NCI-H2171 (cell line): ENCODE measurements around the gene C8A.

Experiments used
- DNase-seq: peaks from one replicate; lab custom pipeline; 2025; lab: John Stamatoyannopoulos, UW

Gene C8A

DNA sequence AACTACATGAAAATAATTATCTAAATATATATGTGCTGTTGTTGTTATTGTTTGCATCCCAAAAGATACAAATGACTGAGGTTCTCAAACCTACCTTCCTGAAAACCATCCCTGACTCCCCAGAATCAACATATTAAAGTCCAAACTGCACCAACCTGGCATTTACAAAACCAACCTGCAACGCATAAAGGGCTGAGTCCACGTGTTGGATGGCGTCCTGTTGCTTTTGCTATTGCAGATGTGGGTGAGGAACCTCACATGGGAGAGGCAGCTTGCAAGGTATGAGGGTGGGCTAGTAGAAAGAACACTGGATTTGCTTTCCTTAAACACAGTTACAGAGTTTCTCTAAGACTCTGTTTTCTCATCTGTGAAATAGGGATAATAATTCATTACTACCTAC, 112.8 kb downstream of the C8A start:
- no peak for DNase-seq
